Prostate gland (tissue), 2 donors: ENCODE data around the gene WSB1. TPM values are rescaled to one million over a fixed set of nuclear protein-coding genes. Genes with fewer than 3 reads are reported as not detected.

ENCODE experiments used
- DNase-seq: peaks from one replicate; pipeline ENCODE4 v3.0.0-alpha.2; 2019; ENCODE audit warnings: low spot score
- H3K27ac ChIP-seq, 2 donors: fragments of 200-600 bp; sonication (generic); 2 replicates each; pipeline ENCODE4 v1.5.1; 2017 to 2019
- H3K27me3 ChIP-seq: fragments of 200-600 bp; sonication (generic); replicated peaks from 2 replicates; pipeline ENCODE4 v1.5.1; 2019; ENCODE audit not compliant: insufficient read depth
- H3K36me3 ChIP-seq, 2 donors: fragments of 200-600 bp; sonication (generic); 1 replicate in 1 of 2; 2 replicates in 1 of 2; pipeline versions ENCODE4 v1.5.1 to v1.8.1; 2017 to 2019
- H3K4me1 ChIP-seq: fragments of 200-600 bp; sonication (generic); replicated peaks from 2 replicates; pipeline ENCODE4 v1.5.1; 2019
- H3K4me3 ChIP-seq, 2 donors: fragments of 200-600 bp; sonication (generic); 2 replicates each; pipeline ENCODE4 v1.5.1; 2017 to 2019
- H3K9me3 ChIP-seq: fragments of 200-600 bp; sonication (generic); 2 replicates; pipeline ENCODE4 v1.5.1; 2017
- POLR2A ChIP-seq: fragments of 450-650 bp; IDR thresholded peaks from one replicate; pipeline ENCODE4 v1.6.1; 2016; ENCODE audit warnings: antibody characterized with exemption, mild to moderate bottlenecking
- POLR2AphosphoS5 ChIP-seq: sonication (generic); formaldehyde crosslinking; IDR thresholded peaks from one replicate; pipeline ENCODE4 v1.6.1; 2017; ENCODE audit warnings: antibody characterized with exemption
- WGBS: methylation state at CpG from one replicate; pipeline ENCODE4 v1.1.5; 2018; 5-methylcytosine and 5-hydroxymethylcytosine counted together
- intact Hi-C: fragments of 100-400 bp; cut with DNase I; formaldehyde crosslinking; loops from one replicate; pipeline ENCODE4 v1.14.2; 2022
- total RNA-seq, 2 donors: library from RNA; depleted of rRNA; stranded (reverse); fragments of >200 nt; gene quantifications; one replicate each; pipeline ENCODE4 v1.1.0, GENCODE V29; 2016
- TF ChIP-seq, protein P1 (sequence below), 4 experiments: fragments of 200-600 bp in 2 of 4; fragments of 450-650 bp in 2 of 4; sonication (generic) in 2 of 4; IDR thresholded peaks; 1 replicate in 3 of 4; 2 replicates in 1 of 4; pipeline ENCODE4 v1.5.1; 2016 to 2019; ENCODE audit warnings: antibody characterized with exemption in 4 of 4, mild to moderate bottlenecking in 2 of 4, moderate library complexity in 2 of 4

Gene WSB1
- total RNA-seq, 2 donors from 2014 or later = 45.7 to 116 TPM

DNA sequence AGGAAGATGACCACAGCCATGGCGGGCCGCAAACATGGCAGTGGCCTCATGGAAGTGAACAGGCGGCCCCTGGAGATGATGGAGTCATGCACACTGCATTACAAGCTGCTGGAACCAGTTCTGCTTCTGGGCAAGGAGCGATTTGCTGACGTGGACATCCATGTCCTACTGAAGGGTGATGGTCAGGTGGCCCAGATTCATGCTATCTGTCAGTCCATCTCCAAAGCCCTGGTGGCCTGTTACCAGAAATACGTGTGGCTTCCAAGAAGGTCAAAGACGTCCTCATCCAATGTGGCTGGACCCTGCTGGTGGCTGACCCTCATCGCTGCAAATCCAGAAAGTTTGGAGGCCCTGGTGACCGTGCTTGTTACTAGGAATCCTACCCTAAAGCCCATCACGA, 13.4 kb upstream of the WSB1 start:
- WGBS = 95% methylated on average over 10 of the region's 10 CpGs
- intact Hi-C loops = no loop called here
- Histone ChIP-seq H3K36me3 (no peaks in the 10 kb centered on the region), H3K27me3 (no peaks in the 10 kb centered on the region), H3K9me3 (no peaks in the 10 kb centered on the region), H3K27ac (no peak overlapping the region), H3K4me3 (no peak overlapping the region), H3K4me1 (no peaks in the 10 kb centered on the region)
- no peak for TF ChIP-seq POLR2A
- TF ChIP-seq, protein P1, sequence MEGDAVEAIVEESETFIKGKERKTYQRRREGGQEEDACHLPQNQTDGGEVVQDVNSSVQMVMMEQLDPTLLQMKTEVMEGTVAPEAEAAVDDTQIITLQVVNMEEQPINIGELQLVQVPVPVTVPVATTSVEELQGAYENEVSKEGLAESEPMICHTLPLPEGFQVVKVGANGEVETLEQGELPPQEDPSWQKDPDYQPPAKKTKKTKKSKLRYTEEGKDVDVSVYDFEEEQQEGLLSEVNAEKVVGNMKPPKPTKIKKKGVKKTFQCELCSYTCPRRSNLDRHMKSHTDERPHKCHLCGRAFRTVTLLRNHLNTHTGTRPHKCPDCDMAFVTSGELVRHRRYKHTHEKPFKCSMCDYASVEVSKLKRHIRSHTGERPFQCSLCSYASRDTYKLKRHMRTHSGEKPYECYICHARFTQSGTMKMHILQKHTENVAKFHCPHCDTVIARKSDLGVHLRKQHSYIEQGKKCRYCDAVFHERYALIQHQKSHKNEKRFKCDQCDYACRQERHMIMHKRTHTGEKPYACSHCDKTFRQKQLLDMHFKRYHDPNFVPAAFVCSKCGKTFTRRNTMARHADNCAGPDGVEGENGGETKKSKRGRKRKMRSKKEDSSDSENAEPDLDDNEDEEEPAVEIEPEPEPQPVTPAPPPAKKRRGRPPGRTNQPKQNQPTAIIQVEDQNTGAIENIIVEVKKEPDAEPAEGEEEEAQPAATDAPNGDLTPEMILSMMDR (IDR thresholded peaks at IDR 0.05) = no peak
- no peak for TF ChIP-seq POLR2AphosphoS5
- no peak for DNase-seq

DNA sequence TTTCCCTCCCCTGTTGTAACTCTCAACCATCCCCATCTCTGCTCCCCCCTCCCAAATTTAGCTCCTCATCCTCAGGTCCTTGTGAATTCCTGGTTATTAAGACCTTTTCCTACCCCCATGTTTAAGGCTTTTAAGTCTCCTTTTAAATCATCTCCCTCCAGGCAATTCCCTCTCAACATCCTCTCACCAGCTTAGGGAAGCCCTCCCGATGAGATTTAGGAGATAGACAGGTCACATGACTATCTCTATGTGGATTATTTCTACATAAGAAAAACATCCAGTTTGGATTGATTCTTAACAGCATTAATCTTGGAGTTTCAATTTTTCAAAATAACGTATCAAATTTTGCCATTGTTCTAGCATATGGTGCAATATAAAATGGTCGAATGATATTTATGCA, 12.5 kb upstream of the WSB1 start:
- Histone ChIP-seq H3K4me3 (no peak overlapping the region), H3K27ac (no peak overlapping the region), H3K27me3 (no peaks in the 10 kb centered on the region), H3K36me3 (no peaks in the 10 kb centered on the region), H3K9me3 (no peaks in the 10 kb centered on the region), H3K4me1 (no peaks in the 10 kb centered on the region)
- TF ChIP-seq, protein P1 (IDR thresholded peaks at IDR 0.05) = no peak
- no peak for TF ChIP-seq POLR2AphosphoS5
- TF ChIP-seq POLR2A = no peak
- intact Hi-C loops = no loop called here
- 63% methylated on average over 3 of the region's 3 CpGs for WGBS
- DNase-seq = no peak

DNA sequence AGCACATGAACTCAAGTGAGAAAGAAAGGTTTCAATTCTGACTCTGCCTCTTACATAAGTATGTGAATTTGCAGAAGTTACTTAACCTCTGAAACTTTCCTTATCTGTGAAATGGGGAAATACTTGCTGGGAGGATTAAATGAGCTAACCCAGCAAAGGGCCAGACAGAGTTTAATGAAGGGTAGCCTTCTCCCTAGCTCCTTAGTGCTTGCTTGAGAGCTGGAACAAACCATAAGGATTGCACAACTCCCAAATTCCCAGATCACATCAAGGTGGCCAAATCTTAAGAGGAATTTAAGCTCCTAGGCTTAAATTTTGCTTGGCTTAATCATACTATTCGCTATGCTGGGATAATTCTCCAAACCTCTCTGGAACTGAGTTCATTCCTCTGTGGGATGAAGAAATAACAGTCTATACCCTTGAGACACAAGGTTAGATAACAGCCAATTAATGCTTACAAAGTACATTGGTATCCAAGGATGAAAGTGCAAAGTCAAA, 11.8 kb upstream of the WSB1 start:
- intact Hi-C loops = no loop called here
- DNase-seq = no peak
- Histone ChIP-seq H3K27me3 (no peaks in the 10 kb centered on the region), H3K4me1 (no peaks in the 10 kb centered on the region), H3K27ac (no peak overlapping the region), H3K36me3 (no peaks in the 10 kb centered on the region), H3K4me3 (no peak overlapping the region), H3K9me3 (no peaks in the 10 kb centered on the region)
- 96% methylated on average over 1 of the region's 1 CpG for WGBS
- TF ChIP-seq, protein P1 (IDR thresholded peaks at IDR 0.05) = no peak
- no peak for TF ChIP-seq POLR2AphosphoS5
- no peak for TF ChIP-seq POLR2A

DNA sequence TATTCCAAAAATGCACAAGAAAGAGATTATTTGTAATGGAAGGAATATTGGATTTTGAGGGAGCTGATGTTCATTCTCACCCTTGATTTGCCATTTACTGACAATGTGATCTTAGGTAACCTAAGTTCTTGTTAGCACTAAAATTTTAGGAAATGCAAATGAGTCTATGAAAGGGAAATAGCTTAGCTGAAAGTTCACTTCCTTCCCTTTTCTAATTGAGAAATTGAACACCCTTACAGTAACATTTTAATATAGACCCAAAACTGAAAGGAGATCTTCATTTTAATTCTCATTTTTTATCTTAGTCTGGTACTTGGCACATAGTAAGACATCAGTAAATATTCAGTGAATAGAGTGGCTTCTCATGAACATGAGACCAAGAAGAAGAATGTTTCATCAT, 10.9 kb upstream of the WSB1 start:
- no peak for DNase-seq
- H3K36me3 ChIP-seq = no peaks in the 10 kb centered on the region
- no peak overlapping the region for H3K4me3 ChIP-seq
- intact Hi-C loops = no loop called here
- H3K27ac ChIP-seq = no peak overlapping the region
- H3K27me3 ChIP-seq = no peaks in the 10 kb centered on the region
- no peaks in the 10 kb centered on the region for H3K4me1 ChIP-seq
- TF ChIP-seq POLR2A = no peak
- TF ChIP-seq, protein P1 (IDR thresholded peaks at IDR 0.05) = no peak
- TF ChIP-seq POLR2AphosphoS5 = no peak
- no peaks in the 10 kb centered on the region for H3K9me3 ChIP-seq

DNA sequence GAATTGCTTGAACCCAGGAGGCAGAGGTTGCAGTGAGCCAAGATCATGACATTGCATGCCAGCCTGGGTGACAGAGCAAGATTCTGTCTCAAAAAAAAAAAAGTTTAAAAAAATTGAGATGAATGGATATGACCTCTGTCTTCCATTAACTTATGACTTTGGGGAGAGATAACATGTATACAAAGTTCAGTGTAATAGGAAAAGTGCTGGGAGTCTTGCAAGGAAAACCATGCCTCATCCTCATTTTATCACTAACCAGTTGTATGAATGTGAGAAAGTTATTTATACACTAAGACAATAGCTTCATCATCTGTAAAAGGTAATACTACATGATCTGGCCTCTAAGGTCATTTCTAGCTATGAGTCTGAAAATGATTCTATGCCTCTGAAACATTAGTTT, 10.2 kb upstream of the WSB1 start:
- intact Hi-C loops = no loop called here
- TF ChIP-seq POLR2AphosphoS5 (no peak), POLR2A (no peak)
- TF ChIP-seq, protein P1 (IDR thresholded peaks at IDR 0.05) = no peak

More for the DNA sequence above, 10.2 kb upstream of the WSB1 start:
- Histone ChIP-seq H3K9me3 (no peaks in the 10 kb centered on the region), H3K36me3 (no peaks in the 10 kb centered on the region), H3K27ac (no peak overlapping the region), H3K27me3 (no peaks in the 10 kb centered on the region), H3K4me3 (no peak overlapping the region), H3K4me1 (no peaks in the 10 kb centered on the region)
- no peak for DNase-seq
